Stimulated activated CD4-positive, alpha-beta T cell treated with anti-CD3 and anti-CD28 coated beads, Interleukin-4, amount 100 ng/mL, for 24 hours (primary cell): Measurements from ENCODE around the gene HSPB2.
"Not testable (repeated sequence)": the region's sequence is repeated elsewhere in the genome, so short reads cannot be mapped to it uniquely, and the experiment has no call there.

Experiments used
- DNase-seq: peaks from one replicate; pipeline ENCODE4 v3.0.0-alpha.2; 2020

The HSPB2 gene, protein sequence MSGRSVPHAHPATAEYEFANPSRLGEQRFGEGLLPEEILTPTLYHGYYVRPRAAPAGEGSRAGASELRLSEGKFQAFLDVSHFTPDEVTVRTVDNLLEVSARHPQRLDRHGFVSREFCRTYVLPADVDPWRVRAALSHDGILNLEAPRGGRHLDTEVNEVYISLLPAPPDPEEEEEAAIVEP

DNA sequence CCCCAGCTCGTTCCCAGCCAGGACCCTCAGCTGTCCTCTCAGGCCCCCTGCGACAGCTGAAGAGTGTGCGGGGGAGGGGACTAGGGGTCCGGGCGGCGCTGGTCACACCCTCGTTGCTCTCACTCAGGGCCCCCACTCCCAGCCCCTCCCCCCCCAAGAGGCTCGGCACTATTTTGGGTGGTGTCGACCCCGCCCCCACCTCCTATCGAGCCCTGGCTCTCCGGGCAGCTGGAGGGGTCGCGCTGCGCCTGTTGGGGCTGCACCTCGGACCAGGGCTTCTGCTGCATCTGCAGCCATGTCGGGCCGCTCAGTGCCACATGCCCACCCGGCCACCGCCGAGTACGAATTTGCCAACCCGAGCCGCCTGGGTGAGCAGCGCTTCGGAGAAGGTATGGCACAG is at the start of gene HSPB2:
Gene HSPB2, plus strand, starts transcription at position 200 of the 400 bp plus-strand sequence. Its CDS starts 96 bp downstream, at position 296.
- no peak for DNase-seq

DNA sequence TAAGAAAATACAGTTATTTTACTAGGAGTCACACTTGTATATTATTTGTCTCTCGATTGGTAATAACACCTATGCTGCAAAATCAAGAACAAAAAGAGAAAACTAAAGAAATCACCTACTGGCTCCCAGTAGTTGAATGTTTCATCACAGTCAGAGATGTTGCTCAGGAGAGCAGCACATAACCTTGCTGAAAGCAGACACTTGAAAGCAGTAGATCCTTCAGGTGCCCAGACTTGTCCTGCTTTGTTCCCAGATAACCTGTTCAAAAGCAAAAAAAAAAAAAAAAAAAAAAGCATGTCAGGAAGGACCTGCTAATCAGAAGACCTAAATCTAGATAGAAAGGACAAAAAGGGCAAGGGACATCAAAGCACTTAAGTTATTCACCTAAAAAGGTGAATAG is 42.4 kb upstream of the HSPB2 start:
- DNase-seq, result no peak

DNA sequence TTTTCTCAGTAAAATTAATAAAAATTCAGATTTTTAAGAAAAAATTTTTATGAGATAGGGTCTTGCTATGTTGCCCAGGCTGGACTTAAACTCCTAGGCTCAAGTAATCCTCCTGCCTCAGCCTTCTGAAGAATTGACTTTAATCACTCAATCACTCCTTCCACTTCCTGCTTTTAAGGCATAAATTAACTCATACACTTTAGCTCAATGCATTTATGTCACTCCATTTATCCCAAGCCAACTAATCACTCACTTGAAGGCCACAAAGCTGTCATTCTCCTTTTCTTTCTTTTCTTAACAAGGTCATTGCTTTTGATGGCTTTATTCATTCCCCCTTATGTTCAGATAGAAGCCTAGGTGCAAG is 42.0 kb upstream of the HSPB2 start:
- DNase-seq, result no peak

DNA sequence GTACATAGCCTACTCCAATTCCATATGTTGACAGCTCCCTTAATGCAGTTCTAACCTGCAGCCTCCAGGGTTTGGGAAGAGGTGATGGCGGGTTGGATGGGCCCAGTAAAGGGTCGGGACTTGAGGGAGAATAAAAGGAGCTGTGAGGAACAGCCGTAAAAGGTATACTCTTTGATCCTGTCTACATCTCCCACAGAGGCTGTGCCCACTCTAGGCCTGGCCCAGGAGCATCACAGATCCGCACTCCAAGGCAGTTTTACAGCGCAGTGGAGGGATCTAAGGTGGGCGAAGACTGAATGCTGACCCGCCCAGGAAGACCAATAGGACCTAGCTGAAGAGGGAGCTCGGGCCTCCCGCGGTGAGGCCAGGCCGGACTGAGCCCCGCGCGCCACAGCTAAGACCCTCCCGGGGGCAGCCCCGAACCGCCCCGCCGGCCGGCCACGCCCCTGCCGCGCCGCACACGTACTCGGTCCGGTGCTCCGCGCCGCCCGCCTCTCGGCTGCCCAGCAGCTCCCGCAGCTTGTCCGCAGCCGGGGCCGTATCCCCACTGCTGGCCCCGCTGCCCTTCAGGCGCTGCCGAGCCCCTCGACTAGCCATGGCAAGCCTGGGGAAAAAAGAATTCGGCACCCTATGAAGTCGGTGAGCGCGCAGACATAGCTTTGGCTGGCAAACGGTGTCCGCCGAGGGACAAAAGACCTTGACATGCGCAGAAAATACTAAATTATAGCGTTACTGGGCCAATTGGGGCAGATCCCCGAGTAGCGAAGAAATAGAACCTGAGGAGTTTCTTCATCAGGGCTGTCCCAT is 41.4 kb upstream of the HSPB2 start, which contains the start of gene ALG9:
Gene ALG9, minus strand, starts transcription at position 696 of the 807 bp plus-strand sequence. Its CDS starts 99 bp downstream, at position 597.
- DNase-seq, result peak; percentile 93

DNA sequence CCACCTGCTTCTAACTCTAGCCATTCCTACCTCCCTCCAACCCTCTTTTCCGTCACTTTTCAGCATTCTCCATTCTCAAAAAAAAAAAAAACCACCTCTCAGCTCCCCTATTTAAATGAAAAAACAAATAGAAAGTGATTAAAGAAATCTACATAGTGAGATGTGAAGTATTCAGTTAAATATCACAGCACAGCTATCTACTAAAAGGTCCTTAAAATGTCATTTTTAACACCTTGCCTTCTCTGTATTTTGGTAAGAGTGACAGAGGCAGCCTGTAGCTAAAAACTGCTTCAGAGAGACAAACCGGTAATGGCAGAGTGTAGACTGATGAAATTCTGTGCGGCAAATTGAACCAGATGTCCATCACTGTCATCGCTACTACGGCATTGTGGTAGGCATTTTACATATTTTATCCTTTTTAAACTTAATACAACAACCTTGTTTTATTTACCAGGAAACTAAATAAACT is 40.8 kb upstream of the HSPB2 start:
- no peak for DNase-seq

DNA sequence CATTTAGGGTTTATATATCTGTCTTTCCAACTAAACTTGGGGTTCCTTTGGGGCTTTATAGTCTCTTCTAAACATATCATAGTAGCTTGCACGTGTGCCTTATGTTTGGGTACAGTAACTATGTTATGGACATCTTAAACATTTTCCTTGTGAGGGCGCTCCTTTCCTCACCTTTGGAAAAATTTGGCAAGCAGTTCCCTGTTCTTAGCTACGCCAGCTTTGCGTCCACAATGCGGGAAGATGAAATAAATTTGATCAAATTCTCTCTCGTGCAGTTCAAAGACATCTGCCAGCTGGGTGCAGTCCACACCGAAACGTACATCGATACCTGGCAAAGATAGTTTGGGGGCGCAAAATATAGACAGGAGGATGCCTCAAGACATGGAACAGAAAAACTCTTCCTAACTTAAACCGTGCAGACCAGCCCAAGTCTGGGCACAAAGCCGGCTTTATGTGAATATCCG is 34.1 kb upstream of the HSPB2 start:
- DNase-seq, result no peak

DNA sequence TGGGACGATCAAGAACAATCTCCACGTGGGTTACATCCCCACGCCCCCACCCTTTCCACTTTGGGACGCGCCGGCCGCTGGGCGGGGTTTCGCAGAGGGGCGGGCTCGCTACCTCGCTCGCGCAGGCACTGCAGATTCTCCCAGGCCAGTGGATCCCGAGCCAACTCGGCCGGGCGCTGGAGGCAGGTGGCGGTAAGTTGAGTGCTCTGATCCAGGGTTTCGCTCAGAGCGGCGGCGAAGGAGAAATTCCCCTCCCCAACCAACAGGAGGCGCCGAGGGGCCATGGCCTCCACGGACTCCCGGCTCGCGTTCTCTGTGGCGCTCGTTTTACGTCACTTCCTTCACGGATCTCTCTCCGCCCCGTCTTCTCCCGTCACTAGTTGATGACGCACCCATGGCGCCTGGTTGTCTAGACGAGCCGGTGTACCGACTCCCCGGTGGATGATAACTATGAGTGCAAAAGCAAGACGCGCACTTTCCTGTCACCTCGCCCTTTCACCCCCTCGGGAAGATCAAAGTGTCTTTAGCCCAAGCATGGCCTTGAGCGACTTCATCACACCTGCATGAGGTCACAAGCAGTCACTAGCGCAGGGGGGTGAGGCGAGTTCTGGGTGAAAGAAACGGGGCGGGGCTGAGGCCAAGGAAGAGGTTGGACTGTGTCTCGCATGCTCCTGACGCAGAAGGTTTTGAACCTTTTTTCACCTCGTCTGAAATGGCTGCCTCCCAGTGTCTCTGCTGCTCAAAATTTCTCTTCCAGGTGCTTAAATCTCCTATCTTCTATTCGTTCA is 33.5 kb upstream of the HSPB2 start, which contains the start of the genes CFAP68 and FDXACB1:
Gene CFAP68, plus strand, starts transcription at position 693 of the 788 bp plus-strand sequence. Its CDS starts 20 bp downstream, at position 713.
Gene FDXACB1, minus strand, starts transcription at position 317 of the 788 bp plus-strand sequence. Its CDS starts 33 bp downstream, at position 284.
- peak; percentile 95 for DNase-seq

DNA sequence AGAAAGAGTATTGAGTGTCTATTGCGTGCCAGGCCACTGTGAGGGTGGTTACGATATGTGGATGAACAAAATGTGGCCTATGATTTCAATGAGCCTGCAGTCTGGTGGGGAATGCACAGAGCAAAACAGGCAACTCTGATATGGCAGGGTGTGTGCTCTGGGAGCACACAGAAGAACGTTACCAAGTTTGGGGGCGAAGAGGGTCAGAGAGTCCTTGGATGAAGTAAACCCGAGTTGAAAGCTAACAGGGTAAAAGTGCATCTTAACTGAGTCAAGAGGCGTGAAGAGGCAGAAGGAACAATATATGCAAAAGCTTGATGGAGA is 32.9 kb upstream of the HSPB2 start:
- DNase-seq, result no peak

DNA sequence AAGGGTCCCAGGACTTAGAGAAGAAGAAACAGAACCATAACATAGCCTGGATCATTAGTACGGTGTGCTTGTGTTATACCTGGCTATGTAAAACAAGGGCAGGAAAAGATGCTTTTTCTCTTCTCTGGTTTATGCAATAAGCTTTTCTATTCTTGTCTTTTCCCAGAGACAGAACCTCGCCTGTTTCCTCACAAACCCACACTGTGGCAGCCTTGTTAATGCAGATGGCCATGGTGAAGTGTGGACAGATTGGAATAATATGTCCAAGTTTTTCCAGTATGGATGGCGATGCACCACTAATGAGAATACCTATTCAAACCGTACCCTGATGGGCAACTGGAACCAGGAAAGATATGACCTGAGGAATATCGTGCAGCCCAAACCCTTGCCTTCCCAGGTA is 30.3 kb upstream of the HSPB2 start:
- no peak for DNase-seq

DNA sequence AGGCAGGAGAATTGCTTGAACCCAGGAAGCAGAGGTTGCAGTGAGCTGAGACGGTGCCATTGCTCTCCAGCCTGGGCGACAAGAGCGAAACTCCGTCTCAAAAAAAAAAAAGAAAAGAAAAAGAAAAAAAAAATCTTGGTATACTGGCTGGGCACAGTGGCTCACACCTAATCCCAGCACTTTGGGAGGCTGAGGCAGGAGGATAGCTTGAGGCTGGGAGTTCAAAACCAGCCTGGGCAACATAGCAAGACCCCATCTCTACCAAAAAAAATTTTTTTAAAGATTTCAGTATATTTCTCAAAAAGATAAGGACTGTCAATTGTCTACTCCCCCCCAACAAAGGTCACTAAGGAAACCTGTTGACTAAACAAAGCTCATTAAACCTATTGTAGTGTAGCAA is 27.5 kb upstream of the HSPB2 start:
- not testable (repeated sequence) for DNase-seq

DNA sequence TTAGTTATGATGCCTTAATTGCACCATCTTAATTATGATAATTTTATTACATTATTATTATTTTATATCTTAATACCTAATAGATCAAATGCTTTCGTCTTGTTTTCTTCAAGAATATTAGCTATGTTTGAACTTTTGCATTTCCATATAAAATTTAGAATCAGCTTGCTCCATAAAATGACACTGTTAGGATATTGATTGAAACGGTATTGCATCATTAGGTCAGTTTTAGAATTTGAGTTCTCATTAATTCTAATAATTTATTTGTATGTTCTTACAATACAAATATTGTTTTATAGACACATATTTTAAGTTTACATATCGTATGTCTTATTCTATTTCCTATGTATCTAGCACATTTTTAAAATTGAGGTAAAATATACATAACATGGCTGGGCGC is 26.5 kb upstream of the HSPB2 start:
- DNase-seq, result no peak

DNA sequence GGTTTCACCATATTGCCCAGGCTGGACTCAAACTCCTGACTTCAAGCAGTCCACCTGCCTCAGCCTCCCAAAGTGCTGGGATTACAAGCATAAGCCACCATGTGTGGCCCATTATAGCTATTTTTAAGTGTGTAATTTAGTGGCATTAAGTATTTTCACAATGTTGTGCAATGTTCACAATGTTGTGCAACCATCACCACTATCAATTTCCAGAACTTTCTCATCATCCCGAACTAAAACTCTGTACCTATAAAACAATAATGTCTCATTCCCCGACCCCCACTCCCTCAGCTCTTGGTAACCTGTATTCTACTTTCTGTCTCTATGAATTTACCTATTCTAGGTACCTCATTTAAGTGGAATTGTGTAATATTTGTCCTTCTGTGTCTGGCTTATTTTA is 25.7 kb upstream of the HSPB2 start:
- DNase-seq, result no peak

DNA sequence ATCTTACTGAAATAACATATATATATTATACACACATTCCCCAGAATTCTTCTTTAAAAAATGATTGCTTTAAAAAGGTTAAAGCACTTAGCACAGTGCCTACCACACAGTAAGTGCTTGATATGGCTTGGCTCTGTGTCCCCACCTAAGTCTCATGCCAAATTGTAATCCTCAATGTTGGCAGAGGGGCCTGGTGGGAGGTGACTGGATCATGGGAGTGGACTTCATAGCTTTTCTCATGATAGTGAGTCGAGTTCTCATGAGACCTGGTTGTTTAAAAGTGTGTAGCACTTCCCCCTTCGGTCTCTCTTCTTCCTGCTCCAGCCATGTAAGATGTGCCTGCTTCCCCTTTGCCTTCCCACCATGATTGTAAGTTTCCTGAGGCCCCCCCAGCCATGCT is 7.1 kb upstream of the HSPB2 start:
- no peak for DNase-seq

DNA sequence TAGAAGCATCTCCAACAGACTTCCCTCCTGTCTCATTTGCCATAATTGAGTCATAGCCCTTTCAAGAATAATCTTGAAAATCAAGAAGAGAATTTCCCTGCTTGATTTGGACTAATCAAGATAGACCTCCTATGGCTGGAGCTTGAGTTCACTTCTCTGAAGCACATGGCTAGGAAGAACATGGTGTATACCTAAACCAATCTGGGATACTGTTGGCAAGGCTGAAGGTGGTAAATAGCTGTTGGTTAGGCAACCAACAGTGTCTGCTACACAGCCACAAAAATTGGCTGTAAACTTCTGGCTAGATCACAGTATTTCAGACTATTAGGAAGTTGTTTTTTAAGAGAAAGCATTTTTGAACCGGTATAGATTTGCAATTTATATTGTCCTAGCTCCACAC is 5.9 kb upstream of the HSPB2 start:
- DNase-seq, result no peak

DNA sequence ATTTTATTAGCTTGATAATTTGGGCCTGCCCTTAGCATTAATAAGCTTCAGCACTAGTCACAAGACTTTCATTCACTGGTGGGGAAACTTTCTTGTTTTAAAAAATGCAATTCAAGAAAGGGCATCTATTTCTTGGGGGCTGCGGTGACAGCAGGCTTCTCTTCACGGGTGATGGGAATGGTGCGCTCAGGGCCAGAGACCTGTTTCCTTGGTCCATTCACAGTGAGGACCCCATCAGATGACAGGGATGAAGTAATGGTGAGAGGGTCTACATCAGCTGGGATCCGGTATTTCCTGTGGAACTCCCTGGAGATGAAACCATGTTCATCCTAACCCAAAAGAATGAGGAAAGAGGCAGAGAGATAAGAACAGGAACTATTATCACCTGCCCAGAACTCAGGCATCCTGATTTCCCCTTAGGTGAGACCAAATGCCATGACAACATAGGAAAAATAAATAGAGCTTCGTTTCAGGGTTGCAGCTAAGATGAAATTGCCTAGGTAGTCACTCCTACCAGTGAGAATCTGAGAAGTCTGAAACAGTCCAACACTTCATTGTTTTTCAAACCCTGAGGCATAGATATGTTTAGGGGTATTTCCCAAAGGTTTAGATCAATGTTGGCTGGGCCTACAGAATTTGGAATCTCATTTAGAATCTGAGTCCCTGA is 3.8 kb upstream of the HSPB2 start:
- no peak for DNase-seq

DNA sequence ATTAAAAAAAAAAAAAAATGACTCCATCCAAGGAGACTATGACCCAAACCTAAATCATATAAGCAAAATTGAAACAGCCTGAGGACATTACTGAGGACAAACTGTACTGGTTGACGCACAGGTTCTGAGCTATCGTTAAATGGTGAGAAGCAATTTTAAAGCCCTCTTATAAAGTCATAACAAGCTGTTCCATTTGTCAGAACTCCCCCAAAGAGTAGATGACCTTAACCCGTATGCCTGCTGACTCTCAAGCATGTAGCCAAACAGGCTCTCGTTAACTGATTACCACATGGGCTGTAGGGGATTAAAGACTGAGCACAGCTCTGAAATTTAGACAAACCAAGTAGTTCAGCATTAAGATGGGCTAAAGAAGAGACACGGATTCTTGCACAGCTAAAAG is 3.2 kb upstream of the HSPB2 start:
- no peak for DNase-seq

DNA sequence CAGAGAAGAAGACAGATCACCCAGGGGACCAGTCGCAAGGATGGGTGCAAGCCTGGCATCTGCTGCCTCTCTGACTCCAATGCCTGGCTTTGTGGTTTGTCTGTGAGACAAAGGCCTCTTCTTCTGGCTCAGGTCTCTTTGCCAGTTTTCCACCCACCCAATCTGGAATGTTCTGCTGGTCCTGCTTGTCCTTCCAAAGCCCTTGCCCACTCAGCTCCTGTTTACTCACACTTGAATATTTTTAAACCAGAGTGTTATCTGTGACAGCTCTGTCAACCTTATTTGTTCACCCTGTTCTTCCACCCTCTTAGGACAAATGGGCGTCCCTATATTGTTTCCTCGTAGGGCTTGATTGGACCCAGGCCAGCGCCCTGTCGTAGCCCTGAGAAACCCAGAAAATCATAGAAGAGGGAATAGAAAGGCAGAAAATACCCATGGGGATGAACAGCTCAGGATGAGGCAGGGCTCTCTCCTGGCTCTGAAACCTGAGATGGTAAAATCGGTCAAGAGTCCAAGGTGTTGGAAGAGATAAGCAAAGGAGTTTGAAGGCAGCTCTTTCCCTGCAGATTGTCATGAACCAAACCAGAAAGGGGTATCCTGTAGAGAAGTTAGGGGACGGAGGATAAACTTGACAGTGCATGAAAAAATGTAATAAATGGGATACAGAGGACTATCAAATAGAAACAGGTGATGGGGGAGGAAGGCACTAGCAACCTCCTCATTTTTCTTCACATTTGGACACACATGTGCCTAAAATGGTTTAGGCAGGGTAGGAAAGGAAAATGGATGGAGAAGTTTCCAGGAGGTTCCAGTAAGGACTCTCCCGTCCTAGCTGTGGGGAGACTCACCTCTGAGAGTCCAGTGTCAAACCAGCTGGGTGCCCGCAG is 1.6 kb upstream of the HSPB2 start:
- DNase-seq, result no peak

DNA sequence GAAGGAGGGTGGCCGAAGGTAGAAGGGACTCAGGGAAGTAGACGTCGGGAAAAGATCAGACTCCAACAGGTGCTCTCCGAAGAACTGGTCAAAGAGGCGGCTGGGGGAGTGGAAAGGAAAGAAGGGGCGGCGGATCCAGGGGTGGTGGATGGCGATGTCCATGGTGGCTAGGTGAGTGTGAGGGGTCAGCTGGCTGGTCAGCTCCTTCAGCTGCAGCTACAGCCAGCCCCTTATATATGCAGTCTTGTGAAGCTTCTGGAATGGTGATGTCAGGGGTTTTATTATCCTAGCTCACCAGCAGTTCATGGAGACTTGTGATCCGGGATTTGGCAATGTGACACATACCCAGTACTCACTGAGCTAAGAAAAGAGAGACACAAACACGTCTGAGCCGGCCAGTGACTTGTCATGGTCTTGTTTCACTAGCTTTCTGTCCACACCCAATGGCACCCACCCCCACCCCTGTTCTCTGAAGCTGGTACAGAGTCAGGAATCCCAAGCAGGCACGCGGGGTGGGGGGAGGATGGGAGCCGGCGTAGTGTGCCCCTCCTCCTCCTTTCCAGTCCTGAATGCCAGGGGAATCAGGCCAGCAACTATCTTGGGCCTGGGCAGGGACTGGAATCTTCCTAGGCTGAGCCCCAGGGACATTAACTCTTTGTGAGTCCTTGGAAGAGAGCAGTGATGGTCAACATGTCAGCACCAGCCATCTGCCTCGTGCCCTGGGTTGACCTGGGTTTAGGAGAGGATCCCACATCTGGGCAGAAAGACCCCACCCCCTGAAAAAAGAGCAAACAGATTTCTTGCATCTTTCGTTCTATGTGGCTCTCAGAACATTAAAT is 752 bp upstream of the HSPB2 start, which contains the start of gene CRYAB:
Gene CRYAB, minus strand, starts transcription at position 208 of the 839 bp plus-strand sequence. Its CDS starts 46 bp downstream, at position 162.
- DNase-seq, result no peak

DNA sequence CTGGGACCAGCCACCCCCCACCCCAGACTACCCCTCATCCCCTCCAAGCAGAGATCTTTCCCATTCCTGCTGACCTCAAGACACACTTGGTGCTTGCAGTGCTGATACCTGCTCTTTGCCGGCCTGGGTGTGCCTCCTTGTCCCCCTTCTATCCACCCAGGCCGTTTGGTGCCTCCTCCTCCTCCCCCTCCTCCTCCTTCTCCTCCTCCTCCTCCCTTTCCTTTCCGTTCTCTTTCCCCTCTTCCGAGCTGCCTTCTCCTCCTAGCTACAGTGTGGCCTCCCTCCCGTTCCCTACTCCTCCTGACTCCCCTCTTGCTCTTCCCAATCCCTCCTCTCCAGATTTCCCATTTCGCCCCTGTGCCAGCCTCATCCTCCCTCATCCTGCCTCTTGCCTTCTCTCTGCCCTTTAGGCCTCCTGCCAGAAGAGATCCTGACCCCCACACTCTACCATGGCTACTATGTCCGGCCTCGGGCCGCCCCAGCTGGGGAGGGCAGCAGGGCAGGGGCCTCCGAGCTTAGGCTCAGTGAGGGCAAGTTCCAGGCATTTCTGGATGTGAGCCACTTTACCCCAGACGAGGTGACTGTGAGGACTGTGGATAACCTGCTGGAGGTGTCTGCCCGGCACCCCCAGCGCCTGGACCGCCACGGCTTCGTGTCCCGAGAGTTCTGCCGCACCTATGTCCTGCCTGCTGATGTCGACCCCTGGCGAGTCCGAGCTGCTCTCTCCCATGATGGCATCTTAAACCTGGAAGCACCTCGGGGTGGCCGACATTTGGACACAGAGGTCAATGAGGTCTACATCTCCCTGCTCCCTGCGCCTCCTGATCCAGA is 712 bp downstream of the HSPB2 start:
- no peak for DNase-seq

DNA sequence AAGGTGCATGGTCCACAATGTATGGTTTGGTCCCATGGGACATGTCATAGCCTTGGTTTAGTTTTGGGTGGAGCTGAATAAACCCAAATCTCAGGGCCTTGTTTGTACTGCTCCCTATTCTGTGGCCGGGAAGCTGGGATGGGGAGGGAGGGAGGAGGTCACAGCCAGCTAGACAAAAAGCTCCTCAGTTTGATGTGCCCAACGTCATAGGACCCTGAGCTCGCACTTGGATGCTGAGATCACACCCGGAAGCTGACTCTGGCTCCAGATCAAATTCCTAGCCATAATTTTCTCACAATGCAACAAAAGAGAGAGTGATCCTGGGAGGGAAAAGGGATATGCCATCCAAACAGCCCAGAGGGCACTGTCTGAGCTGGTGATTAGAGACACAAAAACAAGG is 1.5 kb downstream of the HSPB2 start:
- no peak for DNase-seq
